HEK293 (cell line): ENCODE measurements around the gene WIPI1.

Experiments
- ZNF248 ChIP-seq: fragments of 450-650 bp; formaldehyde crosslinking; IDR thresholded peaks from 2 replicates; pipeline ENCODE4 v1.5.1; 2017; ENCODE audit warnings: missing biosample characterization, missing genetic modification characterization
- TF ChIP-seq, protein P1 (sequence below): fragments of 450-650 bp; formaldehyde crosslinking; IDR thresholded peaks from 2 replicates; pipeline ENCODE4 v1.5.1; 2016; ENCODE audit warnings: missing biosample characterization, missing genetic modification characterization

DNA sequence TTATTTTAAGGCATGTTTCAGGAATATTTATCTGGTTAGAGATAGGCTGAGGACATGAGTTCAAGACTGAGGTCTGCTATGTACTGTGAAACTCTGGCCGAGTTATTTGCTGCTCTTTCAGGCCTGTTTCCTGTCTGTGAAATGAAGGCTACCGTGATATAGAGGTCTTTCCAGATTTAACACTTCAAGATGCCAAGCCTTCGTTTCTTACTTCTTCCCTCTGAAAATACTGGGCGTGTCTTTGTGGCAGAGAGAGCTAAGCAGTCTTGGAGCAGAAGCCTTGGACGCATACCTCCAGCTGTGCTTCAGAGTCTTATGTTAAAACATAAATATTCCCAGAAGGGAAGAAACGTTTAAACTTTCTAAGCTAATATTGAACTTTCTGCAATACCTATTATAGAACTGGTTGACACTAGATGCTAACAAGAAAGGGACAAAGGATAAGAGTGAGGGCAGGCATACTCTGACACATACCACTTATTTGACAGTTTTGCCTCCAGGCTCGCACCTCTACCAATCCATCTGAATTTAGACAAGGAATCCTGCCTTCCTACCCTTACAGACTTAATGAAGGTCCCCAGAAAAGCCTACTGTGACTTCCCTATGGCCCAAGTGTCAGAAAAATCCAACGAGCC, 17.5 kb downstream of the WIPI1 start:
- TF ChIP-seq ZNF248 (tag by site-specific recombination), result no peak
- TF ChIP-seq, protein P1, sequence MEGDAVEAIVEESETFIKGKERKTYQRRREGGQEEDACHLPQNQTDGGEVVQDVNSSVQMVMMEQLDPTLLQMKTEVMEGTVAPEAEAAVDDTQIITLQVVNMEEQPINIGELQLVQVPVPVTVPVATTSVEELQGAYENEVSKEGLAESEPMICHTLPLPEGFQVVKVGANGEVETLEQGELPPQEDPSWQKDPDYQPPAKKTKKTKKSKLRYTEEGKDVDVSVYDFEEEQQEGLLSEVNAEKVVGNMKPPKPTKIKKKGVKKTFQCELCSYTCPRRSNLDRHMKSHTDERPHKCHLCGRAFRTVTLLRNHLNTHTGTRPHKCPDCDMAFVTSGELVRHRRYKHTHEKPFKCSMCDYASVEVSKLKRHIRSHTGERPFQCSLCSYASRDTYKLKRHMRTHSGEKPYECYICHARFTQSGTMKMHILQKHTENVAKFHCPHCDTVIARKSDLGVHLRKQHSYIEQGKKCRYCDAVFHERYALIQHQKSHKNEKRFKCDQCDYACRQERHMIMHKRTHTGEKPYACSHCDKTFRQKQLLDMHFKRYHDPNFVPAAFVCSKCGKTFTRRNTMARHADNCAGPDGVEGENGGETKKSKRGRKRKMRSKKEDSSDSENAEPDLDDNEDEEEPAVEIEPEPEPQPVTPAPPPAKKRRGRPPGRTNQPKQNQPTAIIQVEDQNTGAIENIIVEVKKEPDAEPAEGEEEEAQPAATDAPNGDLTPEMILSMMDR (tag by site-specific recombination), result no peak
